H9 (cell line): ENCODE measurements around the gene DPT. TPM values are rescaled to one million over a fixed set of nuclear protein-coding genes. Genes with fewer than 3 reads are reported as not detected.

ENCODE experiments used
- DNase-seq: peaks from one replicate; pipeline ENCODE4 v3.0.0-alpha.2; 2017
- H2AFZ ChIP-seq: one replicate; pipeline ENCODE4 v1.6.1; 2013; ENCODE audit warnings: mild to moderate bottlenecking, low read length, control low read depth, moderate library complexity
- H2AK5ac ChIP-seq: 2 replicates; pipeline ENCODE4 v1.6.1; 2013; ENCODE audit warnings: low read length, control low read depth, mixed read lengths; ENCODE audit not compliant: insufficient read length
- H2BK120ac ChIP-seq: one replicate; pipeline ENCODE4 v1.6.1; 2013; ENCODE audit warnings: low read depth, mild to moderate bottlenecking, low read length, control low read depth, inconsistent platforms; ENCODE audit not compliant: poor library complexity, severe bottlenecking
- H2BK12ac ChIP-seq: 2 replicates; pipeline ENCODE4 v1.6.1; 2013; ENCODE audit warnings: low read length, control low read depth, mixed read lengths, low read depth; ENCODE audit not compliant: insufficient read length
- H2BK15ac ChIP-seq: 2 replicates; pipeline ENCODE4 v1.6.1; 2013; ENCODE audit warnings: low read depth, low read length, control low read depth
- H2BK20ac ChIP-seq: one replicate; pipeline ENCODE4 v1.6.1; 2013; ENCODE audit warnings: low read depth, mild to moderate bottlenecking, low read length, control low read depth, inconsistent platforms; ENCODE audit not compliant: poor library complexity, severe bottlenecking
- H2BK5ac ChIP-seq: 2 replicates; pipeline ENCODE4 v1.6.1; 2013; ENCODE audit warnings: low read length, control low read depth, mixed read lengths; ENCODE audit not compliant: insufficient read length
- H3K14ac ChIP-seq: 2 replicates; pipeline ENCODE4 v1.6.1; 2013; ENCODE audit warnings: low read length, control low read depth; ENCODE audit not compliant: insufficient read depth
- H3K18ac ChIP-seq: 2 replicates; pipeline ENCODE4 v1.6.1; 2013; ENCODE audit warnings: low read depth, mild to moderate bottlenecking, mixed read lengths, low read length, control low read depth; ENCODE audit not compliant: insufficient read length
- H3K23ac ChIP-seq: 2 replicates; pipeline ENCODE4 v1.6.1; 2013; ENCODE audit warnings: low read length, control low read depth, mixed read lengths, low read depth; ENCODE audit not compliant: insufficient read length
- H3K23me2 ChIP-seq: 2 replicates; pipeline ENCODE4 v1.6.1; 2013; ENCODE audit warnings: low read depth, mild to moderate bottlenecking, mixed read lengths, low read length, control low read depth; ENCODE audit not compliant: insufficient read length, poor library complexity, severe bottlenecking
- H3K27ac ChIP-seq: 2 replicates; pipeline ENCODE4 v1.5.1; 2013; ENCODE audit warnings: low read length, control low read depth, mixed read lengths, low read depth; ENCODE audit not compliant: insufficient read length
- H3K27me3 ChIP-seq: 2 replicates; pipeline ENCODE4 v1.6.1; 2013; ENCODE audit warnings: low read length, control low read depth, inconsistent platforms; ENCODE audit not compliant: insufficient read depth
- H3K4ac ChIP-seq: 2 replicates; pipeline ENCODE4 v1.6.1; 2013; ENCODE audit warnings: low read depth, mild to moderate bottlenecking, control low read depth, inconsistent platforms, low read length, moderate library complexity
- H3K4me1 ChIP-seq: 2 replicates; pipeline ENCODE4 v1.6.1; 2013; ENCODE audit warnings: low read length, control low read depth, inconsistent platforms; ENCODE audit not compliant: insufficient read depth
- H3K4me2 ChIP-seq: 2 replicates; pipeline ENCODE4 v1.6.1; 2013; ENCODE audit warnings: low read length, control low read depth, mixed read lengths; ENCODE audit not compliant: insufficient read length, insufficient read depth
- H3K56ac ChIP-seq: 2 replicates; pipeline ENCODE4 v1.6.1; 2013; ENCODE audit warnings: low read depth, mild to moderate bottlenecking, mixed read lengths, low read length, control low read depth; ENCODE audit not compliant: insufficient read length
- H3K79me1 ChIP-seq: 2 replicates; pipeline ENCODE4 v1.6.1; 2013; ENCODE audit warnings: low read depth, mild to moderate bottlenecking, moderate library complexity, low read length, control low read depth, inconsistent platforms; ENCODE audit not compliant: insufficient read depth, poor library complexity, severe bottlenecking
- H3K79me2 ChIP-seq: 2 replicates; pipeline ENCODE4 v1.6.1; 2013; ENCODE audit warnings: low read length, control low read depth, inconsistent platforms; ENCODE audit not compliant: insufficient read depth
- H3K9ac ChIP-seq: 2 replicates; pipeline ENCODE4 v1.6.1; 2013; ENCODE audit warnings: low read length, control low read depth, mixed read lengths; ENCODE audit not compliant: insufficient read length; ENCODE audit errors: extremely low read depth
- H3K9me3 ChIP-seq: one replicate; pipeline ENCODE4 v1.6.1; 2013; ENCODE audit warnings: low read depth, low read length, inconsistent platforms; ENCODE audit not compliant: control insufficient read depth
- H3T11ph ChIP-seq: one replicate; pipeline ENCODE4 v1.6.1; 2013; ENCODE audit warnings: mild to moderate bottlenecking, low read length, control low read depth, inconsistent platforms
- H4K20me1 ChIP-seq: one replicate; pipeline ENCODE4 v1.6.1; 2013; ENCODE audit not compliant: control insufficient read depth, insufficient read length, insufficient read depth
- H4K5ac ChIP-seq: 2 replicates; pipeline ENCODE4 v1.6.1; 2013; ENCODE audit warnings: low read depth, mild to moderate bottlenecking, mixed read lengths, low read length, control low read depth; ENCODE audit not compliant: insufficient read length
- H4K8ac ChIP-seq: replicated peaks from 2 replicates; pipeline ENCODE4 v1.6.1; 2013; ENCODE audit warnings: low read length, control low read depth, mixed read lengths, low read depth; ENCODE audit not compliant: insufficient read length
- H4K91ac ChIP-seq: 2 replicates; pipeline ENCODE4 v1.6.1; 2013; ENCODE audit warnings: low read depth, mild to moderate bottlenecking, moderate library complexity, mixed read lengths, low read length, control low read depth; ENCODE audit not compliant: insufficient read length
- H3K27ac Mint-ChIP-seq, 3 experiments: 2 replicates in 2 of 3; 3 replicates in 1 of 3; pipeline ENCODE4 v1.8.0; 2020 to 2021; ENCODE audit warnings: mixed read lengths in 3 of 3, mild to moderate bottlenecking in 1 of 3, moderate library complexity in 1 of 3
- H3K27me3 Mint-ChIP-seq: 2 replicates; pipeline ENCODE4 v1.8.0; 2021; ENCODE audit warnings: low read depth, mild to moderate bottlenecking, moderate library complexity, mixed read lengths
- H3K36me3 Mint-ChIP-seq, 3 experiments: 2 replicates in 2 of 3; 3 replicates in 1 of 3; pipeline ENCODE4 v1.8.0; 2020 to 2021; ENCODE audit warnings: low read depth in 3 of 3, mixed read lengths in 3 of 3; ENCODE audit not compliant: insufficient read depth in 1 of 3
- H3K4me1 Mint-ChIP-seq, 2 experiments: 2 replicates each; pipeline ENCODE4 v1.8.0; 2020; ENCODE audit warnings: mixed read lengths in 2 of 2
- H3K4me3 Mint-ChIP-seq, 2 experiments: 2 replicates in 1 of 2; 3 replicates in 1 of 2; pipeline ENCODE4 v1.8.0; 2020 to 2021; ENCODE audit warnings: mild to moderate bottlenecking in 2 of 2, mixed read lengths in 2 of 2, moderate library complexity in 1 of 2
- H3K9me3 Mint-ChIP-seq, 2 experiments: 2 replicates in 1 of 2; 3 replicates in 1 of 2; pipeline ENCODE4 v1.8.0; 2020; ENCODE audit warnings: mild to moderate bottlenecking in 2 of 2, mixed read lengths in 2 of 2, moderate library complexity in 1 of 2
- CTCF ChIP-seq: fragments of 200-600 bp; sonication (generic); conservative IDR thresholded peaks from 3 replicates; pipeline ENCODE4 v1.8.0; 2021; ENCODE audit warnings: antibody characterized with exemption, mild to moderate bottlenecking
- WGBS: extraction: QIAGEN DNeasy Blood & Tissue Kit; methylation state at CpG from one replicate; pipeline ENCODE4 v1.1.7; 2013; ENCODE audit warnings: missing lambda C conversion rate, low lambda C conversion rate, mixed read lengths; ENCODE audit not compliant: insufficient read length; ENCODE audit errors: extremely low coverage; 5-methylcytosine and 5-hydroxymethylcytosine counted together
- total RNA-seq: library from RNA; stranded (reverse); gene quantifications from 2 replicates; pipeline ENCODE4 v1.2.1, GENCODE V29; 2021

DPT gene
- total RNA-seq, 1 experiment from 2014 or later = not detected

GRCh38 chr1:168725060-168725459 lies 3.9 kb downstream of the DPT start:
- no peak overlapping the region for H4K5ac ChIP-seq
- H3K4ac ChIP-seq = no peak overlapping the region
- H3K27ac ChIP-seq = no peak overlapping the region
- H2AFZ ChIP-seq = no peak overlapping the region
- H3K36me3 Mint-ChIP-seq = no peaks in the 10 kb centered on the region
- H3K23me2 ChIP-seq = no peaks in the 10 kb centered on the region
- H3K27me3 Mint-ChIP-seq = no peaks in the 10 kb centered on the region
- H3K56ac ChIP-seq = no peak overlapping the region
- no peaks in the 10 kb centered on the region for H3K9me3 ChIP-seq
- H4K20me1 ChIP-seq = no peaks in the 10 kb centered on the region
- H4K8ac ChIP-seq = no peak overlapping the region
- WGBS = no CpG with 5 or more reads among the region's 2 CpGs
- no peak overlapping the region for H2AK5ac ChIP-seq
- peak overlapping the region in 1 of 3 experiments; percentile 22; a peak in 1 of 7 replicates for H3K27ac Mint-ChIP-seq
- no peak for DNase-seq
- no peaks in the 10 kb centered on the region; the same call in 1 of the 2 replicates for H3K27me3 ChIP-seq
- H3K9me3 Mint-ChIP-seq = no peaks in the 10 kb centered on the region; a peak in 1 of 5 replicates
- no peak overlapping the region for H2BK15ac ChIP-seq
- no peak overlapping the region for H3T11ph ChIP-seq
- no peak overlapping the region for H2BK12ac ChIP-seq
- H2BK20ac ChIP-seq = no peak overlapping the region
- H3K4me3 Mint-ChIP-seq = no peak overlapping the region
- H3K18ac ChIP-seq = no peak overlapping the region
- H3K79me2 ChIP-seq = no peaks in the 10 kb centered on the region
- no peaks in the 10 kb centered on the region for H3K4me1 Mint-ChIP-seq
- TF ChIP-seq CTCF = no peak
- no peaks in the 10 kb centered on the region for H3K79me1 ChIP-seq
- no peak overlapping the region for H3K9ac ChIP-seq
- no peak overlapping the region for H2BK5ac ChIP-seq
- H3K4me1 ChIP-seq = no peaks in the 10 kb centered on the region
- no peak overlapping the region for H2BK120ac ChIP-seq
- no peak overlapping the region for H3K14ac ChIP-seq
- H3K4me2 ChIP-seq = no peak overlapping the region
- H3K23ac ChIP-seq = no peak overlapping the region
- H4K91ac ChIP-seq = no peak overlapping the region
